Measurements from ENCODE around the gene INTS14. TPM values are rescaled to one million over a fixed set of nuclear protein-coding genes. Genes with fewer than 3 reads are reported as not detected.

INTS14 gene
- total RNA-seq, 1 experiment from 2014 or later: 28.3 TPM

Other genes starting within 250 kb of the INTS14 start
- 49.2 to 53.5 TPM (median 53.5 TPM) in 3 replicates for gene IGDCC3, start 233.1 kb downstream of the INTS14 start, total RNA-seq (2021)
- 14.5 to 15.6 TPM (median 15.3 TPM) in 3 replicates for gene IGDCC4, start 188.2 kb downstream of the INTS14 start, total RNA-seq (2021)
- 24.0 to 31.9 TPM (median 26.4 TPM) in 3 replicates for gene DPP8, start 93.4 kb downstream of the INTS14 start, total RNA-seq (2021)
- 95.9 to 116 TPM (median 114 TPM) in 3 replicates for gene HACD3, start 80.7 kb downstream of the INTS14 start, total RNA-seq (2021)
- gene SLC24A1, start 10.8 kb upstream of the INTS14 start, total RNA-seq (2021): 7.0 to 10.7 TPM (median 10.3 TPM) in 3 replicates
- gene DENND4A, start 181.2 kb upstream of the INTS14 start, total RNA-seq (2021): 4.9 to 5.7 TPM (median 5.5 TPM) in 3 replicates